HG02763 (cell line): Measurements from ENCODE around the gene PCDHGA7.
"Not testable (repeated sequence)": the region's sequence is repeated elsewhere in the genome, so short reads cannot be mapped to it uniquely, and the experiment has no call there.

Source experiments
- ATAC-seq: cut with Tn5 transposase; IDR thresholded peaks from one replicate; pipeline ENCODE4 v1.9.1; 2021; ENCODE audit warnings: mild to moderate bottlenecking, moderate library complexity; ENCODE audit not compliant: unreplicated experiment

PCDHGA7 gene

GRCh38 chr5:141422742-141423291, 40.3 kb downstream of the PCDHGA7 start:
- no peak for ATAC-seq

DNA sequence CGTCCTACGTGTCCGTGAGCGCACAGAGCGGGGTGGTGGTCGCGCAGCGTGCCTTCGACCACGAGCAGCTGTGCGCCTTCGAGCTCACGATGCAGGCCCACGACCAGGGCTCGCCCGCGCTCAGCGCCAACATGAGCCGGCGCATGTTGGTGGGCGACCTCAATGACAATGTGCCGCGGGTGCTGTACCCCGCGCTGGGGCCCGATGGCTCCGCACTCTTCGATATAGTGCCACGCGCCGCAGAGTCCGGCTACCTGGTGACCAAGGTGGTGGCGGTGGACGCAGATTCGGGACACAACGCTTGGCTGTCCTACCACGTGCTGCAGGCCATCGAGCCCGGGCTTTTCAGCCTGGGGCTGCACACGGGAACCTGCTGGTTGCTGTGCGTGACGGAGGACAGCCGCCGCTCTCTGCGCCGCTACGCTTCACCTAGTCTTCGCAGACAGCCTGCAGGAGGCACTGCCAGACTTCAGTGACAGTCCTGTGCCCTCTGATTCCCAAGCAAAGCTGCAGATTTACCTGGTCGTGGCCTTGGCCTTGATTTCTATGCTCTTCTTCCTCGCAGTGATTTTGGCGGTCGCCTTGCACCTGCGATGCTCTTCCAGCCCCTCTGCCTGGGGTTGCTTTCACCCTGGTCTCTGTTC, 45.4 kb downstream of the PCDHGA7 start:
- no peak for ATAC-seq

DNA sequence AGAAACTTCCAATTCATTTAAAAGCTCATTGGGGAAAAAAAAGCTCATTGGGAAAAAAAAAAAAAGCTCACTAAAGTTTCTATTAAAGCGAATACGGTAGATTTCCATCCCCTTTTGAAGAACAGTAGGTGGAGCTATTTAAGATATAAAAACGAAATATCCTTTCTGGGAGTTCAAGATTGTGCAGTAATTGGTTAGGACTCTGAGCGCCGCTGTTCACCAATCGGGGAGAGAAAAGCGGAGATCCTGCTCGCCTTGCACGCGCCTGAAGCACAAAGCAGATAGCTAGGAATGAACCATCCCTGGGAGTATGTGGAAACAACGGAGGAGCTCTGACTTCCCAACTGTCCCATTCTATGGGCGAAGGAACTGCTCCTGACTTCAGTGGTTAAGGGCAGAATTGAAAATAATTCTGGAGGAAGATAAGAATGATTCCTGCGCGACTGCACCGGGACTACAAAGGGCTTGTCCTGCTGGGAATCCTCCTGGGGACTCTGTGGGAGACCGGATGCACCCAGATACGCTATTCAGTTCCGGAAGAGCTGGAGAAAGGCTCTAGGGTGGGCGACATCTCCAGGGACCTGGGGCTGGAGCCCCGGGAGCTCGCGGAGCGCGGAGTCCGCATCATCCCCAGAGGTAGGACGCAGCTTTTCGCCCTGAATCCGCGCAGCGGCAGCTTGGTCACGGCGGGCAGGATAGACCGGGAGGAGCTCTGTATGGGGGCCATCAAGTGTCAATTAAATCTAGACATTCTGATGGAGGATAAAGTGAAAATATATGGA, 48.0 kb downstream of the PCDHGA7 start, which contains the start of gene PCDHGA12:
PCDHGA12 (plus strand) TSS at position 176 of the 782 bp plus-strand sequence; CDS start at position 429, 253 bp downstream.
- ATAC-seq = peak; percentile 89

DNA sequence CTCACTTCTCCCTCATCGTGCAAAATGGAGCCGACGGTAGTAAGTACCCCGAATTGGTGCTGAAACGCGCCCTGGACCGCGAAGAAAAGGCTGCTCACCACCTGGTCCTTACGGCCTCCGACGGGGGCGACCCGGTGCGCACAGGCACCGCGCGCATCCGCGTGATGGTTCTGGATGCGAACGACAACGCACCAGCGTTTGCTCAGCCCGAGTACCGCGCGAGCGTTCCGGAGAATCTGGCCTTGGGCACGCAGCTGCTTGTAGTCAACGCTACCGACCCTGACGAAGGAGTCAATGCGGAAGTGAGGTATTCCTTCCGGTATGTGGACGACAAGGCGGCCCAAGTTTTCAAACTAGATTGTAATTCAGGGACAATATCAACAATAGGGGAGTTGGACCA, 48.7 kb downstream of the PCDHGA7 start:
- peak; percentile 40 for ATAC-seq

DNA sequence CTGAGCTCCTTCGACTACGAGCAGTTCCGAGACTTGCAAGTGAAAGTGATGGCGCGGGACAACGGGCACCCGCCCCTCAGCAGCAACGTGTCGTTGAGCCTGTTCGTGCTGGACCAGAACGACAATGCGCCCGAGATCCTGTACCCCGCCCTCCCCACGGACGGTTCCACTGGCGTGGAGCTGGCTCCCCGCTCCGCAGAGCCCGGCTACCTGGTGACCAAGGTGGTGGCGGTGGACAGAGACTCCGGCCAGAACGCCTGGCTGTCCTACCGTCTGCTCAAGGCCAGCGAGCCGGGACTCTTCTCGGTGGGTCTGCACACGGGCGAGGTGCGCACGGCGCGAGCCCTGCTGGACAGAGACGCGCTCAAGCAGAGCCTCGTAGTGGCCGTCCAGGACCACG, 49.8 kb downstream of the PCDHGA7 start:
- ATAC-seq = not testable (repeated sequence)

- ATAC-seq = not testable (repeated sequence)
Observed at GRCh38 chr5:141432726-141433125, 50.2 kb downstream of the PCDHGA7 start.

DNA sequence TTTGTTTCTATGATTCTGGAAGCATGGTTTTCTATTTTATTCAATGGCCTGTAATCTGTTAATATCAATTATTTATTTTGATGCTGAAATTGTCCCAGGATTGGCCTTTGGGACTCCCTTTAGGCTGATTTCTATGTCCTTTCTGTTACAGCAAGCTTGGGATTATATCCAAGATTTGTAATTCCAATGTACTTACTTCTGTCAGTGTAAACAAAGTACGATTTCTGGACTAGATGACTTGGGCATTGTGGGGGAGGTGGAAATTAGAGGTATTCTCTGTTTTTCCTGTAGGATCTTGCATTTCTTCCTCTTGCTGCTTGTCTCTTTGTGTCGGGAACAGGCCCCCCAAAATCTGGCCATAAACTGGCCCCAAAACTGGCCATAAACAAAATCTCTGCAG, 51.5 kb downstream of the PCDHGA7 start:
- ATAC-seq = no peak
